HepG2 (cell line): ENCODE results near the gene RGL3. TPM values are rescaled to one million over a fixed set of nuclear protein-coding genes. Genes with fewer than 3 reads are reported as not detected.

Experiments used
- CC2D1A ChIP-seq: sonication (generic); formaldehyde crosslinking; IDR thresholded peaks from 2 replicates; pipeline ENCODE4 v1.8.1; 2023; ENCODE audit warnings: mild to moderate bottlenecking, missing genetic modification reagents
- ELF4 ChIP-seq: sonication (generic); formaldehyde crosslinking; IDR thresholded peaks from 2 replicates; pipeline ENCODE4 v1.5.0; 2020; ENCODE audit warnings: missing genetic modification reagents, mild to moderate bottlenecking, moderate library complexity, borderline replicate concordance
- JUND ChIP-seq: sonication (generic); formaldehyde crosslinking; IDR thresholded peaks from 2 replicates; pipeline ENCODE4 v1.8.0; 2022; ENCODE audit warnings: mild to moderate bottlenecking, missing genetic modification reagents
- NFE2 ChIP-seq: sonication (generic); formaldehyde crosslinking; IDR thresholded peaks from 2 replicates; pipeline ENCODE4 v1.4.0; 2020; ENCODE audit warnings: missing genetic modification reagents
- NFYB ChIP-seq: sonication (generic); formaldehyde crosslinking; IDR thresholded peaks from 2 replicates; pipeline ENCODE4 v1.4.0; 2020; ENCODE audit warnings: missing genetic modification reagents
- RXRB ChIP-seq: IDR thresholded peaks from 2 replicates; pipeline ENCODE4 v1.6.1; 2016; ENCODE audit warnings: borderline replicate concordance, missing genetic modification reagents, missing compliant biosample characterization
- SRSF1 ChIP-seq: fragments of 200-400 bp; formaldehyde crosslinking; optimal IDR thresholded peaks from 2 replicates; pipeline ENCODE3; 2017; ENCODE audit warnings: mild to moderate bottlenecking, low read depth, low read length, moderate library complexity
- ZNF567 ChIP-seq: sonication (generic); formaldehyde crosslinking; IDR thresholded peaks from 2 replicates; pipeline ENCODE4 v1.8.1; 2023; ENCODE audit warnings: mild to moderate bottlenecking, missing genetic modification reagents, borderline replicate concordance
- ZSCAN9 ChIP-seq: IDR thresholded peaks from 2 replicates; pipeline ENCODE4 v1.6.1; 2016; ENCODE audit warnings: borderline replicate concordance
- polyA plus RNA-seq, 8 experiments: library from polyadenylated mRNA; depleted of rRNA in 3 of 8; stranded (reverse) in 7 of 8; unstranded in 1 of 8; fragments of >200 nt; fragmentation: Illumina TruSeq in 4 of 8; extraction: Trizol in 4 of 8; gene quantifications; 2 replicates each; pipeline versions ENCODE4 v1.2.1 to v1.2.3, GENCODE V29; 2011 to 2016; ENCODE audit warnings: low read depth in 4 of 8, missing spikeins in 1 of 8, mixed read lengths in 1 of 8; ENCODE audit not compliant: insufficient read depth in 1 of 8
- total RNA-seq, 5 experiments: library from RNA; depleted of rRNA; stranded (reverse); fragments of >200 nt; fragmentation: Illumina TruSeq; extraction: Trizol; gene quantifications; 2 replicates each; pipeline ENCODE4 v1.2.3, GENCODE V29; 2016; ENCODE audit warnings: low read depth in 1 of 5
- TF ChIP-seq, protein P1 (sequence below): sonication (generic); formaldehyde crosslinking; IDR thresholded peaks from 2 replicates; pipeline ENCODE4 v1.4.0; 2020; ENCODE audit warnings: missing genetic modification reagents, borderline replicate concordance
- TF ChIP-seq, protein P2 (sequence below): fragments of 450-650 bp; IDR thresholded peaks from 2 replicates; pipeline ENCODE4 v1.6.1; 2016
- TF ChIP-seq, protein P3 (sequence below): sonication (generic); formaldehyde crosslinking; IDR thresholded peaks from 2 replicates; pipeline ENCODE4 v1.5.1; 2020; ENCODE audit warnings: mild to moderate bottlenecking, missing genetic modification reagents, borderline replicate concordance

RGL3 gene
- total and polyA plus RNA-seq, 2 of the 13 experiments (the other 11 are each of a cell fraction or from before 2014, with no cell fraction given), result 4.2 to 7.6 TPM

GRCh38 chr19:11418549-11419506 is at the start of gene RGL3 (continued):
- TF ChIP-seq, protein P1, sequence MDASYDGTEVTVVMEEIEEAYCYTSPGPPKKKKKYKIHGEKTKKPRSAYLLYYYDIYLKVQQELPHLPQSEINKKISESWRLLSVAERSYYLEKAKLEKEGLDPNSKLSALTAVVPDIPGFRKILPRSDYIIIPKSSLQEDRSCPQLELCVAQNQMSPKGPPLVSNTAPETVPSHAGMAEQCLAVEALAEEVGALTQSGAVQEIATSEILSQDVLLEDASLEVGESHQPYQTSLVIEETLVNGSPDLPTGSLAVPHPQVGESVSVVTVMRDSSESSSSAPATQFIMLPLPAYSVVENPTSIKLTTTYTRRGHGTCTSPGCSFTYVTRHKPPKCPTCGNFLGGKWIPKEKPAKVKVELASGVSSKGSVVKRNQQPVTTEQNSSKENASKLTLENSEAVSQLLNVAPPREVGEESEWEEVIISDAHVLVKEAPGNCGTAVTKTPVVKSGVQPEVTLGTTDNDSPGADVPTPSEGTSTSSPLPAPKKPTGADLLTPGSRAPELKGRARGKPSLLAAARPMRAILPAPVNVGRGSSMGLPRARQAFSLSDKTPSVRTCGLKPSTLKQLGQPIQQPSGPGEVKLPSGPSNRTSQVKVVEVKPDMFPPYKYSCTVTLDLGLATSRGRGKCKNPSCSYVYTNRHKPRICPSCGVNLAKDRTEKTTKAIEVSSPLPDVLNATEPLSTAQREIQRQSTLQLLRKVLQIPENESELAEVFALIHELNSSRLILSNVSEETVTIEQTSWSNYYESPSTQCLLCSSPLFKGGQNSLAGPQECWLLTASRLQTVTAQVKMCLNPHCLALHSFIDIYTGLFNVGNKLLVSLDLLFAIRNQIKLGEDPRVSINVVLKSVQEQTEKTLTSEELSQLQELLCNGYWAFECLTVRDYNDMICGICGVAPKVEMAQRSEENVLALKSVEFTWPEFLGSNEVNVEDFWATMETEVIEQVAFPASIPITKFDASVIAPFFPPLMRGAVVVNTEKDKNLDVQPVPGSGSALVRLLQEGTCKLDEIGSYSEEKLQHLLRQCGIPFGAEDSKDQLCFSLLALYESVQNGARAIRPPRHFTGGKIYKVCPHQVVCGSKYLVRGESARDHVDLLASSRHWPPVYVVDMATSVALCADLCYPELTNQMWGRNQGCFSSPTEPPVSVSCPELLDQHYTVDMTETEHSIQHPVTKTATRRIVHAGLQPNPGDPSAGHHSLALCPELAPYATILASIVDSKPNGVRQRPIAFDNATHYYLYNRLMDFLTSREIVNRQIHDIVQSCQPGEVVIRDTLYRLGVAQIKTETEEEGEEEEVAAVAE (CRISPR knock-in tag), result no peak
- TF ChIP-seq RXRB (CRISPR knock-in tag), result peak; percentile 10; the same call in 1 of the 2 replicates
- TF ChIP-seq, protein P2, sequence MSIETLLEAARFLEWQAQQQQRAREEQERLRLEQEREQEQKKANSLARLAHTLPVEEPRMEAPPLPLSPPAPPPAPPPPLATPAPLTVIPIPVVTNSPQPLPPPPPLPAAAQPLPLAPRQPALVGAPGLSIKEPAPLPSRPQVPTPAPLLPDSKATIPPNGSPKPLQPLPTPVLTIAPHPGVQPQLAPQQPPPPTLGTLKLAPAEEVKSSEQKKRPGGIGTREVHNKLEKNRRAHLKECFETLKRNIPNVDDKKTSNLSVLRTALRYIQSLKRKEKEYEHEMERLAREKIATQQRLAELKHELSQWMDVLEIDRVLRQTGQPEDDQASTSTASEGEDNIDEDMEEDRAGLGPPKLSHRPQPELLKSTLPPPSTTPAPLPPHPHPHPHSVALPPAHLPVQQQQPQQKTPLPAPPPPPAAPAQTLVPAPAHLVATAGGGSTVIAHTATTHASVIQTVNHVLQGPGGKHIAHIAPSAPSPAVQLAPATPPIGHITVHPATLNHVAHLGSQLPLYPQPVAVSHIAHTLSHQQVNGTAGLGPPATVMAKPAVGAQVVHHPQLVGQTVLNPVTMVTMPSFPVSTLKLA, result no peak
- TF ChIP-seq NFYB (CRISPR knock-in tag), result no peak
- no peak for TF ChIP-seq ZSCAN9 (CRISPR knock-in tag)
- TF ChIP-seq JUND, result no peak
- no peak for TF ChIP-seq SRSF1
- TF ChIP-seq ZNF567, result no peak
- TF ChIP-seq ELF4 (CRISPR knock-in tag), result no peak
- TF ChIP-seq, protein P3, sequence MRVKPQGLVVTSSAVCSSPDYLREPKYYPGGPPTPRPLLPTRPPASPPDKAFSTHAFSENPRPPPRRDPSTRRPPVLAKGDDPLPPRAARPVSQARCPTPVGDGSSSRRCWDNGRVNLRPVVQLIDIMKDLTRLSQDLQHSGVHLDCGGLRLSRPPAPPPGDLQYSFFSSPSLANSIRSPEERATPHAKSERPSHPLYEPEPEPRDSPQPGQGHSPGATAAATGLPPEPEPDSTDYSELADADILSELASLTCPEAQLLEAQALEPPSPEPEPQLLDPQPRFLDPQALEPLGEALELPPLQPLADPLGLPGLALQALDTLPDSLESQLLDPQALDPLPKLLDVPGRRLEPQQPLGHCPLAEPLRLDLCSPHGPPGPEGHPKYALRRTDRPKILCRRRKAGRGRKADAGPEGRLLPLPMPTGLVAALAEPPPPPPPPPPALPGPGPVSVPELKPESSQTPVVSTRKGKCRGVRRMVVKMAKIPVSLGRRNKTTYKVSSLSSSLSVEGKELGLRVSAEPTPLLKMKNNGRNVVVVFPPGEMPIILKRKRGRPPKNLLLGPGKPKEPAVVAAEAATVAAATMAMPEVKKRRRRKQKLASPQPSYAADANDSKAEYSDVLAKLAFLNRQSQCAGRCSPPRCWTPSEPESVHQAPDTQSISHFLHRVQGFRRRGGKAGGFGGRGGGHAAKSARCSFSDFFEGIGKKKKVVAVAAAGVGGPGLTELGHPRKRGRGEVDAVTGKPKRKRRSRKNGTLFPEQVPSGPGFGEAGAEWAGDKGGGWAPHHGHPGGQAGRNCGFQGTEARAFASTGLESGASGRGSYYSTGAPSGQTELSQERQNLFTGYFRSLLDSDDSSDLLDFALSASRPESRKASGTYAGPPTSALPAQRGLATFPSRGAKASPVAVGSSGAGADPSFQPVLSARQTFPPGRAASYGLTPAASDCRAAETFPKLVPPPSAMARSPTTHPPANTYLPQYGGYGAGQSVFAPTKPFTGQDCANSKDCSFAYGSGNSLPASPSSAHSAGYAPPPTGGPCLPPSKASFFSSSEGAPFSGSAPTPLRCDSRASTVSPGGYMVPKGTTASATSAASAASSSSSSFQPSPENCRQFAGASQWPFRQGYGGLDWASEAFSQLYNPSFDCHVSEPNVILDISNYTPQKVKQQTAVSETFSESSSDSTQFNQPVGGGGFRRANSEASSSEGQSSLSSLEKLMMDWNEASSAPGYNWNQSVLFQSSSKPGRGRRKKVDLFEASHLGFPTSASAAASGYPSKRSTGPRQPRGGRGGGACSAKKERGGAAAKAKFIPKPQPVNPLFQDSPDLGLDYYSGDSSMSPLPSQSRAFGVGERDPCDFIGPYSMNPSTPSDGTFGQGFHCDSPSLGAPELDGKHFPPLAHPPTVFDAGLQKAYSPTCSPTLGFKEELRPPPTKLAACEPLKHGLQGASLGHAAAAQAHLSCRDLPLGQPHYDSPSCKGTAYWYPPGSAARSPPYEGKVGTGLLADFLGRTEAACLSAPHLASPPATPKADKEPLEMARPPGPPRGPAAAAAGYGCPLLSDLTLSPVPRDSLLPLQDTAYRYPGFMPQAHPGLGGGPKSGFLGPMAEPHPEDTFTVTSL (CRISPR knock-in tag), result no peak
- no peak for TF ChIP-seq CC2D1A
- TF ChIP-seq NFE2, result no peak
